GM12891 (cell line): ENCODE data around the gene SLC19A1.
"Not testable (repeated sequence)": the region's sequence is repeated elsewhere in the genome, so short reads cannot be mapped to it uniquely, and the experiment has no call there.

ENCODE experiments used
- DNase-seq: peaks from one replicate; pipeline ENCODE4 v3.0.0; 2011; ENCODE audit warnings: low spot score; ENCODE audit not compliant: insufficient read length
- FAIRE-seq: peaks from 2 replicates; lab custom pipeline; 2011; peaks lifted over from hg19 to GRCh38; lab: Jason Lieb, UNC
- PAX5 ChIP-seq: IDR thresholded peaks from 2 replicates; pipeline ENCODE4 v1.6.1; 2011; ENCODE audit warnings: low read length, moderate library complexity, mild to moderate bottlenecking; ENCODE audit not compliant: insufficient read depth, severe bottlenecking
- POLR2A ChIP-seq: IDR thresholded peaks from 2 replicates; pipeline ENCODE4 v1.6.1; 2011; ENCODE audit warnings: low read depth, low read length, control low read depth
- POLR2AphosphoS5 ChIP-seq: IDR thresholded peaks from 2 replicates; pipeline ENCODE4 v1.6.1; 2011; ENCODE audit warnings: low read depth, low read length, control low read depth
- POU2F2 ChIP-seq: IDR thresholded peaks from 2 replicates; pipeline ENCODE4 v1.6.1; 2011; ENCODE audit warnings: low read depth, mild to moderate bottlenecking, control low read depth, low read length, moderate library complexity
- SPI1 ChIP-seq: IDR thresholded peaks from 2 replicates; pipeline ENCODE4 v1.6.1; 2011; ENCODE audit warnings: low read depth, low read length, control low read depth
- TAF1 ChIP-seq: IDR thresholded peaks from 2 replicates; pipeline ENCODE4 v1.6.1; 2011; ENCODE audit warnings: low read depth, low read length, control low read depth

The SLC19A1 gene

DNA sequence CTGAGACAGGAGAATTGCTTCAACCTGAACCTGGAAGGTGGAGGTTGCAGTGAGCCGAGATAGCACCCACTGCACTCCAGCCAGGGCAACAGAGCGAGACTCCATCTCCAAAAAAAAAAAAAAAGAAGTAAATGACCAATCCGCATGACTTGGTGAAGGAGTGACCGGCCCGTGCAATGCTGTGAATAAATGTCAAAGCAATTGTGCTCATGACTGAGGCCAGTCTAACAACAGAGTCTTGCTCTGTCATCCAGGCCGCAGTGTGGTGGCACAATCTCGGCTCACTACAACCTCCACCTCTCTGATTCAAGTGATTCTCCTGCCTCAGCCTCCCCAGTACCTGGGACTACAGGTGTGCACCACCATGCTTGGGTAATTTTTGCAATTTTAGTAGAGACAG is 27.8 kb upstream of the SLC19A1 start:
- no peak for FAIRE-seq
- TF ChIP-seq PAX5 (no peak), POU2F2 (no peak), POLR2A (no peak), POLR2AphosphoS5 (no peak), SPI1 (no peak), TAF1 (no peak)

DNA sequence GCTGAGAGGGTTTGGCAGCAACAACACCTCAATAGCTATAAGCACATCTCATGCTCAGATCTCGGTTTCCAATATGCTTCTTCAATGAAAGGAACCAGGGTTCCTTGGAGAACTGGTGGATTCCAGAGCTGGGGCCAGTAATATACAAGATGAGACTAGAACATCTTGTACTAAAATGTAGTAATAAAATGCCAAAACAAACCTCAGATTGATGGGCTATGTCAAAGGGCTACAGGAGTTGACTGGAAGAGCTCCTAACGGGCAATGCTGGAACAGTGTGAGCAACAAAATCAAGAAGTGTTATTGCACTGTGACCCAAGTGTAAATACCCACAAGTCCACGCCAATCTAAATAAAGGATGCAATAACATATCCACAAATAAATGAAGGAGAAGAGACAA is 26.1 kb upstream of the SLC19A1 start:
- FAIRE-seq (no peak), DNase-seq (no peak)
- TF ChIP-seq TAF1: no peak
- TF ChIP-seq POU2F2: no peak
- no peak for TF ChIP-seq PAX5
- TF ChIP-seq POLR2A: no peak
- no peak for TF ChIP-seq SPI1
- no peak for TF ChIP-seq POLR2AphosphoS5

More for the DNA sequence above, 27.8 kb upstream of the SLC19A1 start:
- DNase-seq: no peak

- FAIRE-seq, DNase-seq: not testable (repeated sequence)
Measured at GRCh38 chr21:45564137-45564536, 21.9 kb upstream of the SLC19A1 start.

DNA sequence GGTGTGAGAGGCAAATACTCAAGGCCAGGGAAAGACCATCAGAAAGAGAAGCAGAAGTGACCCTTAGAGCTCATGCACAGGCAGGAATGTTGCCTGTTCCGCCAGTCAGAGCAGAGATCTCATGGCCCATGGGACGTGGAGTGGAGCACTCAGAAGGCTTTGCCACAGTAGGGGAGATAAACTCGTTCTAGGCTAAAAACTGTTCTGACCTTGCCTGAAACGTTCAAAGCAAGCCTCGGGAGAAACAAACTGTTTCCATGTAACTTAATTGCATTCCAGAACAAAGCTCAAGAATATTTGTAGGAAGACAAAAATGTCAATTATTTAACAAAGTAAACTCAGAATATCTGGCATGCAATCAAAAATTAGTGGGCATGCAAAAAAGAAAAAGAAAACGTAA is 20.7 kb upstream of the SLC19A1 start:
- FAIRE-seq (no peak), DNase-seq (no peak)
- no peak for TF ChIP-seq TAF1
- TF ChIP-seq POLR2A: no peak
- TF ChIP-seq PAX5: no peak
- TF ChIP-seq POLR2AphosphoS5: no peak
- TF ChIP-seq SPI1: no peak
- TF ChIP-seq POU2F2: no peak

- TF ChIP-seq POLR2A (no peak), TAF1 (no peak), PAX5 (no peak), POLR2AphosphoS5 (no peak), POU2F2 (no peak), SPI1 (no peak)
- FAIRE-seq: no peak
- DNase-seq: no peak
Measured at GRCh38 chr21:45562402-45562801, 20.2 kb upstream of the SLC19A1 start.

DNA sequence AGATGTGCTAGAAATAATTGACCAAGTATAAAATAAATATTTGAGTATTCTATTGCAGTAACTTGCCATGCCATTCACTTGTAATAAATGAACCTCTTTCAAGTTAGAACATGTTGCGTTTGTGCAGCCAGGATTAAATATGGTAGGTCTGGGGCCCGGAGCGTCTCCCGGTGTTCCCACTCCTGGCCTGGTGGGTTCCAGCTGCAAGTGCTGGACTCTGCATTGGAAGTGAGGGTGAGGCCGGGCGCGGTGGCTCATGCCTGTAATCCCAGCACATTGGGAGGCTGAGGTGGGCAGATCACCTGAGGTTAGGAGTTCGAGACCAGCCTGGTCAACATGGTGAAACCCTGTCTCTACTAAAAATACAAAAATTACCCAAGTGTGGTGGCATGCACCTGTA is 19.0 kb upstream of the SLC19A1 start:
- not testable (repeated sequence) for FAIRE-seq, DNase-seq

- DNase-seq: no peak
- no peak for FAIRE-seq
- no peak for TF ChIP-seq POU2F2
- TF ChIP-seq PAX5: no peak
Measured at GRCh38 chr21:45560106-45561021, 18.1 kb upstream of the SLC19A1 start.

DNA sequence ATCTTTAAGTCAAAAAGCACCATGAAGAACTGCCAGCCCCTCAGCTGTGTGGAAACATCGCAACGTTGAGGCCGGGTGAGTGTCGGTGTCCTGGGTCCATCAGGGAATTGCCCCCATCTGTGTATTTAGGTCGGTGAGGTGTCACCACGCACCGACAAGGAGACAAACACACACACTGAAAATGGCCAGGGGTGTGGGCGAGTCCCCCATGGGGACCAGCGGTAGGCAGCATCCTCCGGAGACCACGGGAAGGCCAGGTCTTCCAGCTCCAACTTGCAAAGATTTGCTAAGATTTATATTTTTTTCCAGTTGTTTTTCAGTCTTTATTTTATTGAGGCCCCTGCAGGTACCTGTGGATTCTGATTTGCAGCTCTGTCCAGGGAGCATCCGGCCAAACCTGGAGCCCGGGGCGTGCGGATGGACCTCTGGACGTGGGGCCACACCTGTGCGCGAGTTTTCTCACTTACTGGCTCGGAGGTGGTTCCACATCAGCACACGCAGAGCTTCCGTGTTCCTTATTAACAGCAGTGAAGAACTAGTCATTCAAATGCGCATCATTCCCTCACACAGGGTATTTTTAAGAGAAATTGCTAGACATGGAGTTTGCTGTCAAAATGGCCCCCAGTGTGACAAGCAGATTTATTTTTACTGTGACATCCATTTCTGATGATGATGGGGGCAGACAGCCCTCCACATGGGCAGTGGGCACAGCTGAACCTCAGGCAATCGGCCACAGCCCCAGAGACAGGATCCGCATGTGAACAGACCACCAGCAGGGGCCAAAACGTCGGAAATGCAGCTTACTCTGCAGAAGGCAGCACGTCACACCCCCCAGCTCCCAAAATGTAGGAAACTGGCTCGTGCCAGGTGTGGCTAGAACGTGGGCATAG is 17.2 kb upstream of the SLC19A1 start:
- no peak for DNase-seq
- TF ChIP-seq POLR2AphosphoS5: no peak
- no peak for TF ChIP-seq TAF1
- no peak for TF ChIP-seq PAX5
- TF ChIP-seq POU2F2: no peak
- TF ChIP-seq POLR2A: no peak
- TF ChIP-seq SPI1: no peak
- no peak for FAIRE-seq

DNA sequence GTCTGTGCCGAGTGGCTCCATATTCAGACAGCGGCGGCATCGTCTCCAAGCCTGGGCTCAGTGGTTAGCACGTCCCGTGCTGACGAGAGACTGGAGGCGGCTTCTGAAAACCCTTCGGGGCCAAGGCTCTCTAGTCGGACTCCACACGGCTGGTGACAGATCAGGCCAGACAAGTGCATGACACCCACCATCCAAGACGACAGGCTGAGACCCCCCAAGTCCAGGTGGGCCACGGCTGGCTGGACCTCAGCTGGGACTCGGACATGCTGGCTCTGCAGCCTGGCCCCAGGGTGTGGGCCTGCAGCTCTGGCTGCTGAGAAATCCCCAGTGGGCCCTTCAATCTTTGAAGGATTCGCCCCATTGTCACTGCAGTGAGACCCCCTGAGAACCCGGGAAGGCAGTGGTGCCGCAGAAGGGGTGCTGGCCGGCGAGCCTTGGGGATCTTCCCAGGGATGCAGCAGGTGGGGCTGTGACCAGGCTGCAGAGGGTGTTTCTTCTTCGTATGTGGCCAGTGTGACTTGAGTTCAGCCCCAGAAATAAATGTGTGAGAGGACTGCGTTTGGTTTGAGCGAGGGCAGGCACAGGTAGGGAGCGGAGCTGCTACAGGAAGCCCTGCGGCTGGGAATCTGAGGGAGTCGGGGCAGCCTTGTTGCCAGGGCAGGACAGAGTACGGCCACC is 15.9 kb upstream of the SLC19A1 start:
- FAIRE-seq (no peak), DNase-seq (no peak)
- TF ChIP-seq SPI1 (no peak), PAX5 (no peak), POLR2A (no peak), TAF1 (no peak), POLR2AphosphoS5 (no peak), POU2F2 (no peak)
